Neural progenitor cell (in vitro differentiated cells): ENCODE results near the gene RIOK1.

Experiments
- CTCF ChIP-seq: fragments of 200-600 bp; sonication (generic); IDR thresholded peaks from 2 replicates; pipeline ENCODE4 v1.5.1; 2017; ENCODE audit warnings: antibody characterized with exemption, mild to moderate bottlenecking
- EZH2 ChIP-seq: fragments of 200-600 bp; sonication (generic); IDR thresholded peaks from 2 replicates; pipeline ENCODE4 v1.6.1; 2017; ENCODE audit warnings: antibody characterized with exemption, mild to moderate bottlenecking, moderate library complexity
- EZH2phosphoT487 ChIP-seq: fragments of 200-600 bp; sonication (generic); IDR thresholded peaks from 2 replicates; pipeline ENCODE4 v1.6.1; 2017; ENCODE audit warnings: antibody characterized with exemption

DNA sequence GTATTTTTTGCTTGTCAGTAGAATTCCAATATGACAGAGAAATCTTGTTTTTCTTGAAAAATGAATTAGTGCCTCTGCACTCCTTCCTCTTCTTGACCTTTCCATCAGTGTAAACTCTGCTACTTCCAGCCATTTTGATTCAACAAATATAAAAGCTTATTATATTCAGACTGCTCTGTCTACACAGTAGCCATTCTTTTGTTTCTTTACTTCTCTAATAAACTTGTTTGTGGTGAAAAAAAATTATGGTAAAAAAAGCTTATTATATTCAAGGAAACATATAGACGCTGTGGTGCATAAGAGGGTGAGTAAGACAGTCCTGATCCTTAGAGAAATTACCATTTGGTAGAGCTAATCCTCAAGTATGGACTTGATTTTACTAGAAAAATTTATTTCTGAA lies 11.6 kb upstream of the RIOK1 start:
- TF ChIP-seq CTCF (no peak), EZH2 (no peak), EZH2phosphoT487 (no peak)
